GM12872 (cell line): ENCODE data around the gene AKAP1.

Experiments
- TF ChIP-seq, protein P1 (sequence below): IDR thresholded peaks from 3 replicates; pipeline ENCODE4 v1.5.1; 2011; ENCODE audit warnings: low read depth, mild to moderate bottlenecking, low read length, moderate library complexity; ENCODE audit not compliant: insufficient read depth

AKAP1 gene

DNA sequence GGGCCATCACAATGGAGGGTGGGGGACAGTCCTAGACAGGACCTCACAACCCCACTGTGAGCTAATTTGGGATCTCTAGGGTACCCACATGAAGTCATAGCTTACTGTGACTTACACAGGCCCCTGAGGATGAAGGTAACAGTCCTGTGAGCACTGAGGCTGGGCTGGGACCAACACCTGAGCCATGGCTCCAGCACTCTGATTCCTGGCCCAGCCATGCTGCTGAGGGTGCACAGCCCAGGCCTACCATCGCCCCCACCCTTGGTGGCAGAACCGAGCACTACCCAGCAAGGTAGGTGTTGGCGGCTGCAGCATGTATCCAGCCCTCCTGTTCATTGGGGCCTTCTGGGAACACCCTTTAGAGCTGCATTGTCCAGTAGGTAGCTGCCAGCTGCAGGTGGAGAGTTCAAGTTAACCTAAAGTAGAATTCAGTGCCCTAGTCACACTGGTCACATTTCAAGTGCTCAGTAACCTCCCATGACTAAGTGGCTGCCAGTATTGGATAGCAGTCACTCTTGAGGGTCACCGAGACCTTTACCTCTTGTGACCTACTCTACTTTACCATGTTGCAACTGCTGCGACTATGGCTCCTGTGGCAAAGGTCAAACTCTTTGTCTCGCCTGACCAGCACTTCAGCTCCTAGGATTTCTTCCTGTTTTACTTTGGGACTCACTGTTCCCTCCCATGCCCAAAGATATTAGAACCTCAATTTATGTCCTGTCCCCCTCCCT is 11.6 kb downstream of the AKAP1 start:
- TF ChIP-seq, protein P1, sequence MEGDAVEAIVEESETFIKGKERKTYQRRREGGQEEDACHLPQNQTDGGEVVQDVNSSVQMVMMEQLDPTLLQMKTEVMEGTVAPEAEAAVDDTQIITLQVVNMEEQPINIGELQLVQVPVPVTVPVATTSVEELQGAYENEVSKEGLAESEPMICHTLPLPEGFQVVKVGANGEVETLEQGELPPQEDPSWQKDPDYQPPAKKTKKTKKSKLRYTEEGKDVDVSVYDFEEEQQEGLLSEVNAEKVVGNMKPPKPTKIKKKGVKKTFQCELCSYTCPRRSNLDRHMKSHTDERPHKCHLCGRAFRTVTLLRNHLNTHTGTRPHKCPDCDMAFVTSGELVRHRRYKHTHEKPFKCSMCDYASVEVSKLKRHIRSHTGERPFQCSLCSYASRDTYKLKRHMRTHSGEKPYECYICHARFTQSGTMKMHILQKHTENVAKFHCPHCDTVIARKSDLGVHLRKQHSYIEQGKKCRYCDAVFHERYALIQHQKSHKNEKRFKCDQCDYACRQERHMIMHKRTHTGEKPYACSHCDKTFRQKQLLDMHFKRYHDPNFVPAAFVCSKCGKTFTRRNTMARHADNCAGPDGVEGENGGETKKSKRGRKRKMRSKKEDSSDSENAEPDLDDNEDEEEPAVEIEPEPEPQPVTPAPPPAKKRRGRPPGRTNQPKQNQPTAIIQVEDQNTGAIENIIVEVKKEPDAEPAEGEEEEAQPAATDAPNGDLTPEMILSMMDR, result no peak

DNA sequence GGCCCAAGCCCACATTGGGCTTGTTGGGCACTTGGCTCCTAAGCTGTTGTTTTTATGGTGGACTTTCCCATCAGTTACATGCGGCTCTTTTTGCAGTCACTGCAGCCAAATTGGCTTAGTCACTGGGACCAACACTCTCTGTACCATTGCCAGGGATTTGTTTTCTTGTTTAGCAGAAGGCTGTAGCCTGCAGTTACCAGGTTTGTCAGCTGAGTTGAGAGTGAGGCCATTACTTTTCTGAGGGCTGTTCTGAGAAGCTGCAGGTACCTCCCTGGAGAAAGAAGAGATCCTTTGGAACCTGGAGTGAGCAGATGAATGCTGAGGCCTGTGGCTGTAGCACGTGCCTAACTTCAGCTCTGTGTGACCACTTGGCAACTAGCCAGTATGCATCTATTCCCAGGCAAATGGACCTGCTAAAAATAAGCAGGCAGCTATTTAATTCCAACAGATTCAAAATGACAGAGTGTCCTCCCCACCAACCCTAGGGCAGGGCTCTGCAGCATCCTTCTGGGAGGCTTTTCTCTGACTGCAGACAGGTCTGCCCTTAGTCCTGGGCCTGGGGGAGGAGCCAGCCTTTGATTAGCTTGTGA is 12.9 kb downstream of the AKAP1 start:
- TF ChIP-seq, protein P1, result no peak

DNA sequence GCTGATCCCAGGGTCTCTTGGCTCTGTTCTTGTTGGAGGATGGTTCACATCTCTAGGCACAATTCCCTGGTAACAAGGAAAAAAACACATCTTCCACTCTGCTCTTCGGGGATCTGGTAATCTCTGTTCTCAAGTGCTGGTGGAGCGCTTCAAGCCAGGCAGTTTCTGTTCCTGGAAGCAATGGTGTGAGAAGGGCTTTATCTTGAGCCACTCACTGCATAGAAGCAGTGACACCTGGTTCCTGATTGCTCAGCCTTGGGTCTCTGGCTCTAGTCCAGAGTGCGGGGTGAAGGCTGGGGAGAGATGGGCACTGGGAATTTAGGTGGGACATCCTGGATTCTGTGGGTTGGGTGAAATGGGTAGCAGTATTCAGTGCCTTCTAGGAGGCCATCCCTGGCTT is 14.1 kb downstream of the AKAP1 start:
- TF ChIP-seq, protein P1, result no peak

DNA sequence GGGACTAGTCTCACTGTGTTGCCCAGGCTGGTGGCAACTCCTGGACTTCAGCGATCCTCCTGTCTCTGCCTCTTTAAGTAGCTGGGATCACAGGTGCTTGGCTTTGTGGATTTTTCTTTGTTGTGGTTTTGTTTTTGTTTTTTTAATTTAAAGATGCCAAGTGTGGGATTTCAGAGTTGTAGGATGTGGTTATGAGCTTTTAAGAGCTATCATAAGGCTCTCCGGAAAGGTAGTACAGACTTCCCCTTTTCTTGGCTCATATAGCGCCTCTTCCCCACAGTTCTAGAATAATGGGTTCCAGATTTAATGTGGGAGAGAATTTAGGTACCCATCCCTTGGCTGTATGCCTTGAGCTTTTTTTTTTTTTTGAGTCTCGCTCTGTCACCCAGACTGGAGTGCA is 17.1 kb downstream of the AKAP1 start:
- TF ChIP-seq, protein P1, result no peak

DNA sequence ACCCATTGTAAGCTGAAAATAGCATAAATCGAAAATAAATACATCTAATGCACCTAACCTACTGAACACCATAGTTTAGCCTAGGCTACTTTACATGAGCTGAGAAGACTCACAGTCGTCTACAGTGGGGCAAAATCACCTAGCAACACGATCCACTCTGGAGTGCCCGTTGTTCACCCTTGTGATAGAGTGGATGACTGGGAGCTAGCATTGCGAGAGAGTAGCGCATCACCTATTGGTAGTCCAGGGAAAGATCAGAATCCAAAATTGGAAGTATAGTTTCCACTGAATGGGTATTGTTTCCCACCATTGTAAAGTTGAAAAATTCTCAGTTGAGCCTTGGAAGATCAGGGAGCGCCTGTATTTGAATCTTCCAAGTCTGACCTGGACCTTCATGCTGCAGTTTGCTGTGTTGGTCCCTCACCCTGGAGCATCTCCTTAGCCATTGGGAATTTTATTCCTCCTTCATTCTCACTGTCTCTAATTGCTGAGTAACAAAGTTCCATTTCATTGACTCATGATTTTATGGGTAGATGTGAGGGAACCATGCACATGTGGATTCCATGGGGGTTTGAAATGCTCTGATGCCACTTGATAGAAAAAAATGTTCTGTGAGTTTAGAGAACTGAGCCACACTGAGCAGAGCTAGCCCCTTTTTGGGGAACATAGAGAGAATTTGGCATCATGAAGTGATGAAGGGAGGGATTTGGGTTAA is 19.6 kb downstream of the AKAP1 start:
- TF ChIP-seq, protein P1, result no peak

DNA sequence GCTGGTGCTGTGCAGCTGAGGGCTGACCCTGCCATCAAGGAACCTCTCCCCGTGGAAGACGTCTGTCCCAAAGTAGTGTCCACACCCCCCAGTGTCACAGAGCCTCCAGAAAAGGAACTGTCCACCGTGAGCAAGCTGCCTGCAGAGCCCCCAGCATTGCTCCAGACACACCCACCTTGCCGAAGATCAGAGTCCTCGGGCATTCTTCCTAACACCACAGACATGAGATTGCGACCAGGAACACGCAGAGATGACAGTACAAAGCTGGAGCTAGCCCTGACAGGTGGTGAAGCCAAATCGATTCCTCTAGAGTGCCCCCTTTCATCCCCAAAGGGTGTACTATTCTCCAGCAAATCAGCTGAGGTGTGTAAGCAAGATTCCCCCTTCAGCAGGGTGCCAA is 20.5 kb downstream of the AKAP1 start:
- TF ChIP-seq, protein P1, result no peak

DNA sequence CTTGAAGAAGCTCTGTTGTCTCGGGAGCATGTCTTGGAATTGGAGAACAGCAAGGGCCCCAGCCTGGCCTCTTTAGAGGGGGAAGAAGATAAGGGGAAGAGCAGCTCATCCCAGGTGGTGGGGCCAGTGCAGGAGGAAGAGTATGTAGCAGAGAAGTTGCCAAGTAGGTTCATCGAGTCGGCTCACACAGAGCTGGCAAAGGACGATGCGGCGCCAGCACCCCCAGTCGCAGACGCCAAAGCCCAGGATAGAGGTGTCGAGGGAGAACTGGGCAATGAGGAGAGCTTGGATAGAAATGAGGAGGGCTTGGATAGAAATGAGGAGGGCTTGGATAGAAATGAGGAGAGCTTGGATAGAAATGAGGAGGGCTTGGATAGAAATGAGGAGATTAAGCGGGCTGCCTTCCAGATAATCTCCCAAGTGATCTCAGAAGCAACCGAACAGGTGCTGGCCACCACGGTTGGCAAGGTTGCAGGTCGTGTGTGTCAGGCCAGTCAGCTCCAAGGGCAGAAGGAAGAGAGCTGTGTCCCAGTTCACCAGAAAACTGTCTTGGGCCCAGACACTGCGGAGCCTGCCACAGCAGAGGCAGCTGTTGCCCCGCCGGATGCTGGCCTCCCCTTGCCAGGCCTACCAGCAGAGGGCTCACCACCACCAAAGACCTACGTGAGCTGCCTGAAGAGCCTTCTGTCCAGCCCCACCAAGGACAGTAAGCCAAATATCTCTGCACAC is 21.2 kb downstream of the AKAP1 start:
- TF ChIP-seq, protein P1, result peak; percentile 52
